HG03175 (cell line): ENCODE measurements around the gene TAMALIN.
"Not testable (repeated sequence)": the region's sequence is repeated elsewhere in the genome, so short reads cannot be mapped to it uniquely, and the experiment has no call there.

ENCODE experiments used
- ATAC-seq: cut with Tn5 transposase; IDR thresholded peaks from one replicate; pipeline ENCODE4 v1.9.1; 2021; ENCODE audit warnings: mild to moderate bottlenecking, moderate library complexity; ENCODE audit not compliant: unreplicated experiment

TAMALIN gene

DNA sequence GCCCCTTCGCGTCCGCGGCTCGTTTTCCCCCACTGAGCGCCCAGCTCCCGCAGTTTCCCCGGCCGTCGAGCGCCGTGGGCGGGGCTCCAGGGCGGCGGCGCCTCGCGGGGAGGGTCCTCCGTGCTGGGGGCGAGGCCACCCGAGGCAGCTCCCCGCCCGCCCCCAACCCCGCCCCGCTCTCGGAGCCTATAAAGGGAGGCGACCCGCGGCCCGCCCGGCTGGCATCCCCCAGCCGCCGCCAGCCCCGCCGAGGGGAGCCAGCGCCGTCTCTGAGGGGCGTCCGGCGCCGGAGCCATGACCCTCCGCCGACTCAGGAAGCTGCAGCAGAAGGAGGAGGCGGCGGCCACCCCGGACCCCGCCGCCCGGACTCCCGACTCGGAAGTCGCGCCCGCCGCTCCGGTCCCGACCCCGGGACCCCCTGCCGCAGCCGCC is at the start of gene TAMALIN:
Gene TAMALIN (plus strand): TSS at position 221 of the 432 bp plus-strand sequence. CDS start 74 bp downstream, at position 295.
- ATAC-seq, result no peak

DNA sequence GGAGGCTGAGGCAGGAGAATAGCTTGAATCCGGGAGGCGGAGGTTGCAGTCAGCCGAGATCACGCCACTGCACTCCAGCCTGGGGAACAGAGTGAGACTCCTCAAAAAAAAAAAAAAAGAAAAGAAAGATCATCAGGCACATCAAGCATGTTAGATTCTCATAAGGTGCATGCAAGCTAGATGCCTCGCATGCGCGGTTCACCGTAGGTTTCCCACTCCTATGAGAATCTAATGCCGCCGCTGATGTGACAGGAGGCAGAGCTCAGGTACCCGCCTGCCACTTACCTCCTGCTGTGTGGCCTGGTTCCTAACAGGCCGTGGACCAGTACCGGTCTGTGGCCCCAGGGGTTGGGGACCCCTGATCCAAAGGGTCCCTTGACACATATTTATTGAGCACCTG is 48.2 kb upstream of the TAMALIN start:
- no peak for ATAC-seq

DNA sequence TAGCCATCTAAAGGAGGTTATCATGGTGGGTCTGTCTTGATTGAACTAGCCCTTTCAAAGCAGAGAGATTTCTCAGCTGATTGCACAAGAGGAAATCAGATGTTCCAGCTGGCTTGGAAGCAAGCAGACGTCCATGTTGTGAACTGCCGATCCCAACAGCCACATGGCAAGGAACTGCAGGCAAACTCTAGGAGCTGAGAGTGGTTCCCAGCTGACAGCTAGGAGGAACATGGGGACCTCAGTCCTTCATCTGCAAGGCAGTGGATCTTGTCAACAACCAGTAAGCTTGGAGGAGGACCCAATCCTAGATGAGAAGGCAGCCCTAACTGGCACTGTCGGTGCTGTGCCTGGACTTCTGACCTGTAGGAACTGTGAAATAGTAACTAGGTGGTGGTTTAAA is 47.5 kb upstream of the TAMALIN start:
- no peak for ATAC-seq

DNA sequence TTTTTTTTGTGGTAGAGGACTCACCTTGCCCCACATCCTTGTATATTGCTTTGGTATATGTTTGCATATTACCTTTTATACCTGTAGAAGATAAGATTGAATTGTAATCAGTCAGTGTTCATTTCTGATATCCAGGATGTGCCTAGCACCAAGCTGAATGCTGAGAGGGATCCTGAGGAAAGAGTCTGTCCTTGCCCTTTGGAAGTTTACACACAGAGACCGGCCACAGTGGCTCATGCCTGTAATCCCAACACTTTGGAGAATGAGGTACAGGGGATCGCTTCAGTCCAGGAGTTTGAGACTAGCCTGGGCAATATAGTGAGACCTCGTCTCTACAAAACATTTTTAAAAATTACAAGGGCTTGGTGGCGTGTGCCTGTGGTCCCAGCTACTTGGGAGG is 46.8 kb upstream of the TAMALIN start:
- ATAC-seq, result no peak

DNA sequence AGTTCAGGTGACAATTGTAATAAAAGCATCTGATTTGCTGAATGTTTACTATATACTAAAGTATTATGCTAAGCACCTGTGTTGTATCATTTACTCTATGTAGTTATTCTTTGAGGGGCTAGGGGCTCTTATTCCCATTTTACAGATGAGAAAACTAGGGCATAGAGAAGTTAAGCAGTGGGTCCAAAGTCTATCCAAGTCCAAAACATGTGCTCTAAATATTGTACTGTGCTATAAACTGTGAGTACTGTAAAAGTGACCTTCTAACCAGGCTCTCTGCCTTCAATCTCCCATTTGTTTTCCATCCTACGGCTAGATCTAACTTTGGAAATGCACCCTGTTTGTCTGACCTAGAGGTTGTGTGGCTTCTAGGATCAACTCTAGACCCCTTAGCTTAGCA is 46.3 kb upstream of the TAMALIN start:
- ATAC-seq, result no peak

DNA sequence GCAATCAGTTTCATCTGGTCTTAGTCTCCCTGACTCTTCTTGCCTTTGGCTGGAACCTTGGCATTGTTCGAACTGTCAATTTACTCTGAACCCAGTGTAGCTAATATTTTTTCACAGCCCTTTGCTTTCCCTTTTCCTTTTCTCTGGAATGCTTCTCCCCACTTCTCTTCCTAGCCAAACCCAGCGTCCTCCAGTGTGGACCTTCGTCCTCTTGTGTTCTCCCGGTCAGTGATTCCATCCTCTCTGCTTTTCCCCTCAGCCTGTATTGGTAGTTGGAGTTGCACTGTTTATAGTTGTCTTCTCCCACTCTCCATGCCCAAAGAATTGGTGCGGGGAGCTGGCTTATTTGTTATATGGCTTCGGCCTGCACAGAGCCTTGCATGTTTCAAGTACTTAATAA is 45.9 kb upstream of the TAMALIN start:
- no peak for ATAC-seq

DNA sequence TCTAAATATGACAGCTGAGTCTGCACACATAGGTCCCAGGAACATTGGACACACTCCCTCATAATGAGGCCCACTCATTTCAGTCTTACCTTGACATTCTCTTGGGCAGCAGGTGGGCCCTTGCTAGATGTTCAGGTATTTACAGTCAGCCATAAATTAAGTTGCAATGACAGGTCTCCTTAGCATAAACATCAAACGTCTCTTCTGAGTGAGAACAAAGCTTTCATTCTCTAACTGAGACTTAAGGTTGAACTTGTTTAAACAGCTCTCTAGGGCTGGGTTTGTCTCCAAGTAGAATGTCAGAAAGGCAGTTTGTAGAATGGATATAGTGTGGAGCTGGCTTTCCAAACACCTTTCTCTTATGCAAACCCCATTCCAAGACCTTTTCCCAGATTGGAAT is 44.9 kb upstream of the TAMALIN start:
- no peak for ATAC-seq

DNA sequence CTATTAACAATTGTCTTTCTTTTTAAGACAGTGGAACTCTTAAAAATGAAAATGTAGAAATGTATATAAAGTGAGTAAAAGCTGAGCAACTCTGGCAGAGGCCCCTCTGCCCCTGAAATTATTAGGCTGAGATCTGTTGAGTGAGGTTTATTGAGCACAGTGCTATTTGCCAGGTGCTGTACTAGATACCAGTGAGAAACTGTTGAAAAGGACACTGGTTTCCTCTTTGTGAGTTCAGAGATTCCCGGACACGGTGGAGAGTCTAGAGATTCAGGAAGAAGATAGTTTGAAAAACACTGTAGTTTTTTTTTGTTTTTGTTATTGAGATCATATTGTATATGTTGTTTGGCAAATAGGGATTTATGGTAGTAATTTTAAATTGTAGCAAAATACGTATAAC is 44.0 kb upstream of the TAMALIN start:
- no peak for ATAC-seq

DNA sequence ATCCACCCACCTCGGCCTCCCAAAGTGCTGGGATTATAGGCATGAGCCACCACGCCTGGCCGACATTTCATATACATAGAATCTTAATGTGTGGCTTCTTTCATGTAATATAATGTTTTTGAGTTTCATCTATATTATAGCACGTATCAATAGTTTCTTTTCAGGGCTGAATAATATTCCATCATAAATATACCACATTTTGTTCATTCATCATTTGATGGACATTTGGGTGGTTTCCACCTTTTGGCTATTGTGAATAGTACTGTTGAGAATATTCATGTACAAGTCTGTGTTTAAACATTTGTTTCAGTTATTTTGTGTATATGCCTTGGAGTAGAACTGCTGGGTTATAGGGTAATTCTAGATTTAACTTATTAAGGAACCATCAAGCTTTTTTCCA is 43.3 kb upstream of the TAMALIN start:
- ATAC-seq, result no peak

DNA sequence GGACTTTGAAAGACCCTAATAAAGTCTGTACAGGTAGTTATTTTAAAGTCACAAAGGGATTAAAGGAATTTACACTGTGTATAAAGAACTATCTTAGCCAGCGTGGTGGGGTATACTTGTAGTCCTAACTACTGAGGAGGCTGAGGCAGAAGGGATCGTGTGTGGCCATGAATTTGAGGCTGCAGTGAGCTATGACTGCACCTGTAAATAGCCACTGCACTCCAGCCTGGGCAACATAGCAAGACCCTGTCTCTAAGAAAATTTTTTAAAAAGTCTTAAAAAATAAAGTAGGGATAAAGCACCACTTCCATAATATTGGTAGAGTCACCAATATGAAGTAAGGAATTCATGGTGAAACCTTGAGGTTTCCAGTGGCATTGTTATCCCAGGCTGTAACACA is 37.1 kb upstream of the TAMALIN start:
- no peak for ATAC-seq

DNA sequence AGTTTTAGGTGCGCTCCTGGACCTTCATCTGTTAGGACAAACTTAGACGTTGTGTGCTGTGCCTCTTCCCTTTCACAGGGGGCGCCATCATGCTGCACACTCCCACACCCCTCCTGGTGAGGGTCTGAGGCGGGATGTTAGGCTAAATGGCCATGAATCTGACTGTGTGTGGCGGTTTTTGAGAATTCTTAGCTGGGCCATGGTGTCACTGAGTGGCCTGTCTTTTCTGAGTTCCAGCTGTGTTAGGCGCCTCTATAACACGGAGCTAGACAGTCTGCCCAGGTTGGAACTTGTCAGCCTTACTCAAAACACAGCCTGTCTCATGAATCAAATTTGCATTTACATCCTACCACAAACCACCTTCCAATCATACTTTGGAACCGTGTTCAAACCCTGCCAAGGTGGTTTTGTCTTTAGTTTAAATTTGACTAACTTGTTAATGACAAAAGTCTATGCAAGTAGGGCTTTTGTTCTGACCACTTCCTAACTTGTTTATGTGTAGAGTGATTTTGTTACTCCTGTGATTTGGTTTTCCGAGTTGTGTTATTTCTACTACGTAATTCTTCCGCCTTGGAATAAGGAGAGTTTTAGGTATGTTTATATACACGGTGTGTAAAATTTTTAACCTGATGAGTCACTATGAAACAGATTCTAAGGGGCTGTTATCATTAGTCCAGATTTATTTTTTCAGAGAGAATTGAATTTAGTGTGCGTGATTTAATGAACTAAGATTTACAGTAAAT is 35.7 kb upstream of the TAMALIN start:
- ATAC-seq, result peak; percentile 92

DNA sequence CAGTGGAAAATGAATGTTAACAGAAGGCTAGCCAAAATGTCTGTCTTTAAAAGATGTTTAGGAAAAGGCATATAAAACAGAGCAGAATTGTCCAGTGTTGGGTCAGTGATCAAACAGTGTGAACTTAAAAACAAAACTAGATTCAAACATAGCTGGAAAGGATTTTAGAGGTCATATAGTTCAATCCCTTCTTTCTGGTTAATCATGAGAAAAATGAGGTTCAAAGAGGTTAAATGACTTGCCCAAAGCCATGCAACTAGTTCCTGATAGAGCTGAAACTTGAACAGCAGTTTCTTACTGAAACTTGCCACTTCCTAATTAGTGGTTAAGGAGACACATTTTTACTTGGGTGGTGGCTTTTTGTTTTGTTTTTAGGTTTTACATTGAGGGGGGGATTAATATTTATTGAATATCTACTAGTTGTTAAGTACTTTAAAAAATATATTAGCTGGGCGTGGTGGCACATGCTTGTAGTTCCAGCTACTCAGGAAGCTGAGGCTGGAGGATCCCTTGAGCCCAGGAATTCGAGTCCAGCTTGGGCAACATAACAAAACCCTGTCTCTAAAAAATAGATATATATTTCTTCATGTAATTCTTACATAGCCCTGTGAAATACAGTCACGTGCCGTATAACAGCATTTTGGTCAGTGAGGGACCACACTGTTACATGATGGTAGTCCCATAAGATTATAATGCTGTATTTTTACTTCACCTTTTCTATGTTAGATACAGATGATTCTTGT is 34.9 kb upstream of the TAMALIN start:
- peak; percentile 42 for ATAC-seq

DNA sequence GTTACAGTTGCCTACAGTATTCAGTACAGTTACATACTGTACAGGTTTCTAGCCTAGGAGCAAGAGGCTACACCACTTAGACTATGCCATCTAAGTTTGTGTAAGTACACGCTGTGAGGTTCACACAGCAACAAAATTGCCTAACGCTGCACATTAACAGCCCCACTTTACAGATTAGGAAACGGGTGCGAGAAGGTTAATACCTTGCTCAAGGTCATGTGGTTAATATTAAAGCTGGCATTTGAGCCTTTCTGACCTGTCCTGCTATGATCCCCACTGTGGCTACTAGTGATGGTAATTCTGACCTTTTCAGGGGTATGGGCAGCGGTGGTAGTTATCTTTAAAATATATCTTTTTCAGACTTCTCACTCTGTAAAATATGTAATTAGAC is 34.3 kb upstream of the TAMALIN start:
- no peak for ATAC-seq

DNA sequence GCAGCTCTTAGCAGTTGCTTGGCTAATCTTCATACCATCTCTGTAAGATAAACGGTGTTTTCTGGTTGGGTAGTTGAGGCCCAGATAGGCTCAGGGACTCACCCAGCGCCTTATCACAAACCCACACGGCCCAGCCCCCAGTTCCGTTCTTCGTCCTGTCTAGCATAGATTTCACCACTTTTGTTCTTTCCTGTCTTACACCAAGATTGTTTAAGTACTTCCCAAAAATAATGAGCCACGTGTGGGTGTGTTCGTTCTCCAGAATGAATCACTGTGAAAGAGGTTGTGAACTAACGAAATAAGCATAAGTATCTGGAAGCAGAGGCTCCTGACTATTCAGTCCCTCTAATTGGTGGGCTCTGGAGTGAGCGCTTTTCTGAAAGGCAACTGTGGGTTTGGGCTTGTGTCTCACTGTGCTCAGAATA is 33.9 kb upstream of the TAMALIN start:
- no peak for ATAC-seq

DNA sequence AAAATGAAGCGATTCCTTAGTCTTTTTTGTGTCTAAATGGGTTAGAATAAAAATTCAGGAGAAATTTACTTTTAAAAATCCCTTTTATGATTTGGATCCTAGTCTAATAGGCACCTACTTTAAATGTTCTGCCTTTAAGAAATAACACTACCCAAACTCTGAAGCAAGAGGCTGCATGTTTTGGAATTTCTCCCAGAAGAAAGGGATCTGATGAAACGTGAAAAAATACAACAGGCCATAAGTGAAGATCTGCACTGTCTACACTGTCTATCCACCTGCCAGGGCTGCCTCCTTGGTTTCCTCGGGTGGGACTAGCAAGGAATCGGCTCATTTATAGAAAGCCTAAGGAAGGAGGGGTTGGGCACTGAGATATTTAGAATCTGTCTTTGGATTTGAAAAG is 33.2 kb upstream of the TAMALIN start:
- no peak for ATAC-seq

DNA sequence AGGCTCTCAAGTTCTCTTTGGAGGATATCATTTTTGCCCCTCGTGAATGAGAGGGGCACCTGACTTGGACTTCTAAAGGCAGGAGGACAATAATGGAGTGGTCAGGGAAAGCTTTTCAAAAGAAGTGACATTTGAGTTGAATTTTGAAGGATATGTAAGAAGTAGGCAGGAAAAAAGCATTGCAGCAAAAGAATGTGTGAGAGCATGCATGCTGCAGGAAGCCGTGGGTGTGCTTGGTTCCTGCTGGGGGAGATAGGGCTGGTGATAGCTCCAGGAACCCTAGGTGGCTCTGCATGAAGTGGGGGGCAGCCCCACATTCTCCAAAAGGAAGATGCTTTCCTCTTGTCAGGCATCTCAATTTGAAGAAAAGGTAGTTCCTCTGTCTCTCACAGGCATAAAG is 32.1 kb upstream of the TAMALIN start:
- no peak for ATAC-seq

DNA sequence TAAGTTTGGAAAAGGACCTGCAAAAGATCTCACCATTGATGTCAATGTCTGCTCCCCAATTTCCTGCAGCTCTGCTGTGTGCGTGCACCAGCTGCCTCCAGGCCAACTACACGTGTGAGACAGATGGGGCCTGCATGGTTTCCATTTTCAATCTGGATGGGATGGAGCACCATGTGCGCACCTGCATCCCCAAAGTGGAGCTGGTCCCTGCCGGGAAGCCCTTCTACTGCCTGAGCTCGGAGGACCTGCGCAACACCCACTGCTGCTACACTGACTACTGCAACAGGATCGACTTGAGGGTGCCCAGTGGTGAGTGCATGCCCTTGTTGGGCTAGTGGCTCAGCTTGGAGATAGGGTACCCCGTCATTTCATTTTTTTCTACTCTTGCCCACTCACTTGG is 31.6 kb upstream of the TAMALIN start:
- ATAC-seq, result no peak

DNA sequence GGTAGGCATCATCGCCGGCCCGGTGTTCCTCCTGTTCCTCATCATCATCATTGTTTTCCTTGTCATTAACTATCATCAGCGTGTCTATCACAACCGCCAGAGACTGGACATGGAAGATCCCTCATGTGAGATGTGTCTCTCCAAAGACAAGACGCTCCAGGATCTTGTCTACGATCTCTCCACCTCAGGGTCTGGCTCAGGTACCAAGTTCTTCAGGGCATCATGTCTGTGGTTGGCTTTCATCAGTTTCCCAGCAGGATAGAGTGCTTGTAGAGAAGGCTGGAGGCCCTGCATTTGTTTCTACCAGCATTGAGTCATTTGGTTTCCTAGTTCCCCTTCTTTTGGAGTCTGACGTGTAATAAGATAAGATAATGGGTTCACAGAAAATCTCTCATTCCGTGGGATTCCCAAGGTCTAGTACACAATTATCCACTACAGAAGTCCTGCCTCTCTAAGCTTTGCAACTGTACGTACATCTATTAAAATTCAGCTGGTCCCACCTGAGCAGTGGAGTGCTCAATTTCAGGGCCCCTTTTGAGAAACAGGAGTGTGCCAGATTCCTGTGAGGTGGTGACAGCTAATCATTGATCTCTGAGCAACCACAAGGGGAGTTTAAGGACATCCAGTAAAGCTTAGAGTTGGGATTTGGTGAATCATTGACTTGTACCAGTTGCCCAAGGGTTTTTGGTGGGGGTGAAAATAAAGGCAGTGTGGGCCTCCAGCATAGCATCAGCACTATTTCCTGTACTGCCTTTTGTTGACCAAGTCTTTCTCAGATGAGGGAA is 30.2 kb upstream of the TAMALIN start:
- ATAC-seq, result no peak

DNA sequence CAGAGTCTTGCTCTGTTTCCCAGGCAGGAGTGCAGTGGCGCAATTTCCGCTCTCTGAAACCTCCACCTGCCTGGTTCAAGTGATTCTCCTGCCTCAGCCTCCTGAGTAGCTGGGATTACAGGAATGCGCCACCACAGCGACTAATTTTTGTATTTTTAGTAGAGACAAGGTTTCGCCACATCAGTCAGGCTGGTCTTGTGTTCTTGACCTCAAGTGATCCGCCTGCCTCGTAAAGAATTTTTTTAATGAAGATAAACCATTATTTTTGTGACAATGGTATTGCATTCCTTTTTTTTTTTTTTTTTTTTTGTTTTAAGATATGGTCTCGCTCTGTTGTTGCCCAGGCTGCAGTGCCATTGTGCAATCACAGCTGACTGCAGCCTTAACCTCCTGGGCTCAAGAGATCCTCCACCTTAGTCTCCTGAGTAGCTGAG is 29.4 kb upstream of the TAMALIN start:
- no peak for ATAC-seq

DNA sequence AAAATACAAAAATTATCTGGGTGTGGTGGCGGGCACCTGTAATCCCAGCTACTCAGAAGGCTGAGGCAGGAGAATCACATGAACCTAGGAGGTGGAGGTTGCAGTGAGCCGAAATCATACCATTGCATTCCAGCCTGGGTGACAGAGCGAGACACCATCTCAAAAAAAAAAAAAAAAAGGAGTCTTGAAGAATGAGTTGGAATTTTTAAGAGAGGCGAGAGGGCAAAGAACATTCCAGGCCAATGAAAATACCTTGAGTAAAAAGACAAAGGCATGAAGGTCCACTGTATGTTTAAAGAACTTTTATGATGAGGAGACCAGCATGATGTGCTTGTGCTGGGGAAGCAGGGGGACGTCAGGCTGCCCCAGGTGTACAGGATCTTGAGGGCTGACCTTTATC is 27.4 kb upstream of the TAMALIN start:
- not testable (repeated sequence) for ATAC-seq

DNA sequence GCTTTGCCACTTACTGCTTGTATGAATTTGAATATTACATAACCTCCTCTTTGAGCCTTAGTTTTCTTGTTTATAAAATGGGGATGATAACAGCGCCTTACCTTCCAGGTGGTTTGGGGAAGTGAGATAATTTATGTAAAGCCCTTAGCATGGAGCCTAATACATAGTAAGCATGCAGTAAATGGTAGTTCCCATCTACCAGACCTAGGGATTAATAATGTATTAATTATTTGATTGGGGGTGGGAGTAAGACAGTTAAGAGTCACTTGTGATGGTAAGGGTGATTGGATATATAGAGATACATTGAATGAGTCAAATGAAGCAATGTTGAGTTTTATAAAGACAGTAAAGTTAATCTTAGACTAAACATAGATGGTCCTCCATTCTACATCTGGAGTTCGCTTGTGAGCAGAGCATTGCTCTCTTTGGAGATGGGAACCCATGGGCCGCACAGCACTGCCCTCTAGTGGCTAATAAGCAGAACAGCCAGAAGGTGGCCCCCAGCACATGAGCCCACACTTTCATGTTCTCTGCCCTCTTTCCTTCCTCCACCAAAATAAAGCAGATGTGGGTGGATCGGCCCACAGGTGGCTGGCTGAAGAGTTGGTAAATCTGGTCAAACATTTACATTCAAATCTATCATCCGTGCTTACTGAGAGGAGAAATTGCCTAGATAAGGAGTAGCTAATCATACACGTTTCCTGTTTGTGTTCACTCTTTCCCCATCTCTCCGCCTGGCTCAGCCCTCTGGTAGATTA is 26.5 kb upstream of the TAMALIN start:
- ATAC-seq, result peak; percentile 75
